HG03558 (cell line): ENCODE data around the gene SERTAD2.

ENCODE experiments used
- ATAC-seq: cut with Tn5 transposase; IDR thresholded peaks from one replicate; pipeline ENCODE4 v1.9.1; 2021; ENCODE audit warnings: moderate number of reproducible peaks; ENCODE audit not compliant: unreplicated experiment; ENCODE audit errors: extremely low read depth

Gene SERTAD2

GRCh38 chr2:64650722-64651338, 2.9 kb downstream of the SERTAD2 start:
- no peak for ATAC-seq

GRCh38 chr2:64650296-64650695, 3.4 kb downstream of the SERTAD2 start:
- ATAC-seq = no peak

GRCh38 chr2:64649626-64650025, 4.1 kb downstream of the SERTAD2 start:
- ATAC-seq = no peak

- no peak for ATAC-seq
These were observed 4.7 kb downstream of the SERTAD2 start for GRCh38 chr2:64649013-64649484.

GRCh38 chr2:64646007-64646880, 7.5 kb downstream of the SERTAD2 start:
- ATAC-seq = no peak

- ATAC-seq = no peak
These were observed 9.0 kb downstream of the SERTAD2 start for GRCh38 chr2:64644458-64645382.

GRCh38 chr2:64643838-64644457, 9.8 kb downstream of the SERTAD2 start:
- no peak for ATAC-seq

GRCh38 chr2:64641599-64641998, 12.1 kb downstream of the SERTAD2 start:
- ATAC-seq = no peak

GRCh38 chr2:64640153-64641044, 13.3 kb downstream of the SERTAD2 start:
- ATAC-seq = no peak

GRCh38 chr2:64639691-64640090, 14.0 kb downstream of the SERTAD2 start:
- no peak for ATAC-seq

- no peak for ATAC-seq
These were observed 15.1 kb downstream of the SERTAD2 start for GRCh38 chr2:64638502-64639120.

- ATAC-seq = no peak
These were observed 15.8 kb downstream of the SERTAD2 start for GRCh38 chr2:64637931-64638330.

GRCh38 chr2:64637000-64637635, 16.6 kb downstream of the SERTAD2 start:
- no peak for ATAC-seq

GRCh38 chr2:64635976-64636911, 17.5 kb downstream of the SERTAD2 start:
- ATAC-seq = peak; percentile 30

- ATAC-seq = no peak
These were observed 19.1 kb downstream of the SERTAD2 start for GRCh38 chr2:64634345-64635267.
